Subcutaneous abdominal adipose tissue (tissue), 5 donors: Measurements from ENCODE around the gene ZG16.

ENCODE experiments used
- H3K27ac ChIP-seq: one replicate; pipeline ENCODE4 v1.7.0; 2013; ENCODE audit warnings: low read depth, mild to moderate bottlenecking, inconsistent platforms, low read length, moderate library complexity
- H3K27me3 ChIP-seq, 5 donors: one replicate each; pipeline ENCODE4 v1.7.0; 2013; ENCODE audit warnings: low read length in 5 of 5, inconsistent platforms in 1 of 5; ENCODE audit not compliant: control insufficient read depth in 5 of 5, insufficient read depth in 4 of 5
- H3K36me3 ChIP-seq, 5 donors: one replicate each; pipeline ENCODE4 v1.7.0; 2013; ENCODE audit warnings: low read length in 5 of 5; ENCODE audit not compliant: control insufficient read depth in 5 of 5, insufficient read depth in 5 of 5
- H3K4me1 ChIP-seq, 5 donors: one replicate each; pipeline ENCODE4 v1.7.0; 2013; ENCODE audit warnings: low read length in 5 of 5, mild to moderate bottlenecking in 3 of 5, moderate library complexity in 1 of 5; ENCODE audit not compliant: control insufficient read depth in 5 of 5, insufficient read depth in 5 of 5
- H3K4me3 ChIP-seq, 5 donors: one replicate each; pipeline ENCODE4 v1.7.0; 2013; ENCODE audit warnings: low read length in 5 of 5, low read depth in 1 of 5
- H3K9ac ChIP-seq, 5 donors: one replicate each; pipeline ENCODE4 v1.7.0; 2013; ENCODE audit warnings: low read length in 5 of 5, mild to moderate bottlenecking in 4 of 5, moderate library complexity in 3 of 5
- H3K9me3 ChIP-seq, 5 donors: one replicate each; pipeline ENCODE4 v1.7.0; 2013; ENCODE audit warnings: low read length in 5 of 5; ENCODE audit not compliant: control insufficient read depth in 5 of 5
- donor health status: healthy.
- donor health status: healthy.
- donor health status: healthy.
- donor health status: healthy.
- donor health status: healthy.

ZG16 gene

GRCh38 chr16:29807426-29808218 is 29.6 kb downstream of the ZG16 start:
- Histone ChIP-seq H3K27ac (peak overlapping the region; percentile 70), H3K9me3 (no peaks in the 10 kb centered on the region), H3K4me1 (peaks cover 3 to 68% (median 60%) of the 10 kb centered on the region in 5 donors), H3K36me3 (peaks cover 0 to 18% (median 15%) of the 10 kb centered on the region in 5 donors), H3K4me3 (peak overlapping the region; percentile 54 to 70 (median 61)), H3K27me3 (no peaks in the 10 kb centered on the region), H3K9ac (peak overlapping the region in 3 of 5 donors; percentile 68 to 75 (median 69))

DNA sequence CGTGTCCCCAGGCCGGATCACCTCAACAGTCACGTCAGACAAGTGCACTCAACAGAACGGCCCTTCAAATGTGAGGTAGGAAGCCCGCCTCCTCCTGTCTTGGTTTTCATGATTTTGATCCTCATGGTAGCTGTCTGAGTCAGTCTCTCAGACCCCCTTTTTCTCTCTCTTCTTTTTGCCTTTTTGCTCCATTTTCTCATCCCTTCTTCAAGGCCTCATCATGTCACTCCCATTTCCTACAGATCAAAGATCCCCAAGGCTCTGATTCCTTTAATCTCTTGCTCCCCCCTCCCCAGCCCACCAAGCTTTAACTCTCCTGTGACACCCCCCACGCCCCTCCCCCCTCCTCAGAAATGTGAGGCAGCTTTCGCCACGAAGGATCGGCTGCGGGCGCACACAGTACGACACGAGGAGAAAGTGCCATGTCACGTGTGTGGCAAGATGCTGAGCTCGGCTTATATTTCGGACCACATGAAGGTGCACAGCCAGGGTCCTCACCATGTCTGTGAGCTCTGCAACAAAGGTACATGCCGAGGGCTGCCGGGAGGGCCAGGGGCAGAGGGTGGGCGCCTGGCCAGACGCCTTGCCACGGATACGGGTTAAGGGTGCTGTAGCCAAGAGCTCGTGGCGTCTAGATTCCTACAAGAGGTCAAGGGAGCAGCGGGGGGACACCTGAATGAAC is 30.3 kb downstream of the ZG16 start:
- Histone ChIP-seq H3K9me3 (no peaks in the 10 kb centered on the region), H3K27ac (peak overlapping the region; percentile 70), H3K4me3 (peak overlapping the region in 4 of 5 donors; percentile 54 to 70 (median 63)), H3K36me3 (peaks cover 0 to 18% (median 15%) of the 10 kb centered on the region in 5 donors), H3K9ac (peak overlapping the region in 3 of 5 donors; percentile 68 to 75 (median 69)), H3K27me3 (no peaks in the 10 kb centered on the region), H3K4me1 (peaks cover 3 to 70% (median 64%) of the 10 kb centered on the region in 5 donors)

DNA sequence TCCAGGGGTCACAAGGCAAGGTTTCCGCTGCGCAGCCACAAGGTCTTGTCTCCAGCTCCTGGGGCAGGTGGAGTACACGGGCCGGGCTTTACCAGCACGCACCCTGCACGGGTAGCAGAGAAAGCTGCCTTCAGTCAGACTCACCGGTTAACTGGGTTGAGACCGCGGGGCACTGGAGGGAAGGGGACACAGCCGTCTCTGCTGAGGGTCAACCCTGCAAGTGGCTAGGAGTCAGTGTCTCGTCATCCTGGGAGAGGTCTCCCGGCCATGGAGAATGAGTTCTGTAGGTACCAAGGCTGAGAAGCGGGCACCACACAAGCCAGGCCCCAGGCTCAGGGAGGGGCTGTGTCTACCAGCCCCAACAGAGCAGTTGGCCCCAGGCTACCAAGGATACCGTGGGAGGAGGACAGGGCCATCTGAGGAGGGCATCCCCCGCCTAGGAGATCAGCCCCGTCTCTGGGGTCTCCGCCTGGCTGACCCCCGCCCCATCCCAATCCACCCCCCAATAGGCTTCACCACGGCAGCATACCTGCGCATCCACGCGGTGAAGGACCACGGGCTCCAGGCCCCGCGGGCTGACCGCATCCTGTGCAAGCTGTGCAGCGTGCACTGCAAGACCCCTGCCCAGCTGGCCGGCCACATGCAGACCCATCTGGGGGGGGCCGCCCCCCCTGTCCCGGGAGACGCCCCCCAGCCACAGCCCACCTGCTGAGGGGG is 31.1 kb downstream of the ZG16 start:
- Histone ChIP-seq H3K27ac (no peak overlapping the region), H3K4me3 (peak overlapping the region in 2 of 5 donors; percentile 29 to 70), H3K36me3 (peaks cover 0 to 18% (median 15%) of the 10 kb centered on the region in 5 donors), H3K9me3 (no peaks in the 10 kb centered on the region), H3K4me1 (peaks cover 3 to 66% (median 62%) of the 10 kb centered on the region in 5 donors), H3K27me3 (no peaks in the 10 kb centered on the region), H3K9ac (peak overlapping the region in 2 of 5 donors; percentile 31 to 44)

DNA sequence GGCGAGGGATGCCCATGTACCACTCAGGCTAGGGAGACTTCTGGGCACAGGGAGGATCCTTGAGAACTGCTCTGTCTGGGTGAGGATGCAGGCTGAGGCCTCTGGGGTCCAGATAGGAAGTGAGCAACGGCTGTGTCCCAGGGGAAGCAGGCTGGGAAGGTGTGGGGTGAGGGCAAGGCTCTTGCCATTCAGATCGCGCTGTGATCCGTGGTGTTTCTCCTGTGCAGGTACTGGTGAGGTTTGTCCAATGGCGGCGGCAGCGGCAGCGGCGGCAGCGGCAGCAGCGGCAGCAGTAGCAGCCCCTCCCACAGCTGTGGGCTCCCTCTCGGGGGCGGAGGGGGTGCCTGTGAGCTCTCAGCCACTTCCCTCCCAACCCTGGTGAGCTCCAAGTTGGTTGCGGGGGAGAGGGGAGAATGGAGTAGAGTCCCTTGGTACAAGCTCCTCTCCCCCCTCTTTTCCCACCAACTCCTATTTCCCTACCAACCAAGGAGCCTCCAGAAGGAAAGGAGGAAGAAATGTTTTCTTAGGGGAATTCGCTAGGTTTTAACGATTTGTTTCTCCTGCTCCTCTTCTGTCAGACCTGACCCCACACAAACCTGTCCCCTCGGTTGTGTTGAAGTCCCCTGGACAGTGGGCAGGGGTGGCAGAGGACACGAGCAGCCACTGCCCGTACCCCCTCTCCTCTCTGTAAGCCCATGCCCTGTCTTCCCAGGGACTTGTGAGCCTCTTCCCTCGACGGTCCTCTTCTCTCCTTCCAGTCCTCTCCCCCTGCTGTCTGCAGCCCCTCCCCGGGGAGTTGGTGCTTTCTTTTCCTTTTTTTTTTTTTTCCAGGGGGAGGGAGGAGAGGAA is 32.0 kb downstream of the ZG16 start:
- Histone ChIP-seq H3K4me1 (peaks cover 0 to 62% (median 57%) of the 10 kb centered on the region in 5 donors), H3K27ac (peak overlapping the region; percentile 57), H3K9me3 (no peaks in the 10 kb centered on the region), H3K9ac (no peak overlapping the region), H3K36me3 (peaks cover 0 to 18% (median 15%) of the 10 kb centered on the region in 5 donors), H3K27me3 (no peaks in the 10 kb centered on the region), H3K4me3 (no peak overlapping the region)

- peak overlapping the region in 3 of 5 donors; percentile 16 to 56 (median 45) for H3K9ac ChIP-seq
- H3K4me3 ChIP-seq = peak overlapping the region in 3 of 5 donors; percentile 71 to 76 (median 75)
- peaks cover 0 to 18% (median 15%) of the 10 kb centered on the region in 5 donors for H3K36me3 ChIP-seq
- H3K27me3 ChIP-seq = no peaks in the 10 kb centered on the region
- no peaks in the 10 kb centered on the region for H3K9me3 ChIP-seq
- peaks cover 0 to 66% (median 60%) of the 10 kb centered on the region in 5 donors for H3K4me1 ChIP-seq
- peak overlapping the region; percentile 57 for H3K27ac ChIP-seq
These were observed 32.7 kb downstream of the ZG16 start for GRCh38 chr16:29810699-29811169.

DNA sequence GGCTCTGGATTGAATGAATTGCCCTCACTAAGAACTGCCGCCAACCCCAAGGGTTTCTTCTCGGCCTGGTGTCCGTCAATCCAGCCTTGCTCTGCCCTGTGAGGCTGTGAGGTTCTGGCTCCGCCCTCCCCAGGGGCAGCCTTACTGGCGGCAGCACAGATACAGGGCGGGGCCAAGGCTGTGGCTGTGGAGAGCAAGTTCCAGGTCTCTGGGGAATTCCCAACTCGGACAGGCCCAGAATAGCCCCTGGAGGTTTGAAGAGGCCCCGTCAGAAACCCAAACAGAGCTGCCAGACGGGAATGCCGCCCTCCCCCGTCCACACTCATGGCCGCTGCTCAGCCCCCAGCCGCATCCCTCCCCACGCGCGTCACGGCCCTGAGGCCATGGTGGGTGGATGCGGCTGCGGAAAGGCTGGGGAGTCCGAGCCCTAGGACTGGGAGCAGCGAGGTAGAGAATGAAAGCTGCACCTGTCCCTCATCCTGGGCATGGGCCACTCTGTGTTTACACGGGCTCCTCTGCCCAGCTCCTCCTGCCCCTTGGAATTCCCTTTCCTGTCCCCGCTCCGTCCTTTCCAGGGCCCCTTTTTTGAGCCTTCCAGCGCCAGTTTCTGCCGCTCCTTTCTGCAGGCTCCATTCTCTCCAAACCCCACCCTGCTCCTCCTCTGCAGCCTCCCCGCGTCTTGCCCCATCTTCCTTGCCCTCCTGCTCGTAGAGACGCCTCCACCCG is 33.3 kb downstream of the ZG16 start:
- peaks cover 0 to 70% (median 60%) of the 10 kb centered on the region in 5 donors for H3K4me1 ChIP-seq
- no peaks in the 10 kb centered on the region for H3K9me3 ChIP-seq
- H3K9ac ChIP-seq = peak overlapping the region in 4 of 5 donors; percentile 16 to 56 (median 48)
- peak overlapping the region; percentile 70 to 82 (median 75) for H3K4me3 ChIP-seq
- H3K27me3 ChIP-seq = no peaks in the 10 kb centered on the region
- peak overlapping the region; percentile 57 for H3K27ac ChIP-seq
- H3K36me3 ChIP-seq = peaks cover 0 to 18% (median 15%) of the 10 kb centered on the region in 5 donors

DNA sequence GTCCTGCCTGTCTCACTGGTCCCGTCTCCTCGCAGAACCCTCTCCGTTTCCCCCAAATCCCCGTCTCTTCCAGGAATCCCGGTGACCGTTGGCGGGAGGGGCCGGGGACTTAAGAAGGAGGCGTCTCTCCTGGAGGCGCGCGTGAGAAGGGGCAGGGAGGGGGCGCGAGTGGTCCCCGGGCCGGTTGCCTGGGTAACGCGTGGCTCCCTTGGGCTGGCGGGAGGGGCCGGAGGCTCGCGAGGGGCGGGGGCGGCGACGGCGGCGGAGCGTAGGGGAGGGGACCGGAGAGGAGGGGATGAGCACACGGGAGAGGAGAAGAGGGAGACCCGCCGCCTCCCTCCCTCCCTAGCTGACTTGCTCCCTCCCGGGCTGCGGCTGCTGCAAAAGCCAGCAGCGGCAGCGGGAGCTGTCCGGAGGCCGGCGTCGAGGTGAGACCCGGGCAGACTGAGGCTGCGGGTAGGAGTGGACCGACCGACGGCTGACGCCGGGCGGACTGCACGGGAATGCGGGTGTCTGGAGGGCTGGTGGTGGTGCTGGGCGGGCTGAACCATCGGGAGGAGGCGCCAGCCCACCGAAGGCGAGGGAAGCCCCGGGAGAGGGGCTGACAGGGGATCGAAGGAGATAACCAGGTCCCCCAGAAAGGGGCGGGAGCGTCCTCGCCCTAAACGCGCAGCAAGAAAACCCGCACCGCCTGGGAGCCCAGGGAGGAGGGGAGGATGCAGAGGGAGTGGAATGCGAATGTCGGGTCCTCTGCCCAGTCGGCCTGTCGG is 34.0 kb downstream of the ZG16 start, which contains the start of gene PRRT2:
Gene PRRT2, plus strand, starts transcription at position 298 of the 770 bp plus-strand sequence. CDS start 862 bp downstream, outside the sequence.
- Histone ChIP-seq H3K27me3 (no peaks in the 10 kb centered on the region), H3K9ac (peak within 1 kb of the TSS in 4 of 5 donors; percentile 16 to 56 (median 48)), H3K27ac (peak within 1 kb of the TSS; percentile 57), H3K9me3 (no peaks in the 10 kb centered on the region), H3K36me3 (peaks cover 0 to 18% (median 15%) of the 10 kb centered on the region in 5 donors), H3K4me3 (peak within 1 kb of the TSS; percentile 70 to 82 (median 75)), H3K4me1 (peaks cover 2 to 77% (median 65%) of the 10 kb centered on the region in 5 donors)
